MCF 10A (cell line): ENCODE data around the gene NFKBIA. TPM values are rescaled to one million over a fixed set of nuclear protein-coding genes. Genes with fewer than 3 reads are reported as not detected.
"Not testable (repeated sequence)": the region's sequence is repeated elsewhere in the genome, so short reads cannot be mapped to it uniquely, and the experiment has no call there.

Experiments
- BruUV-seq: library from RNA; stranded (reverse); fragments of 400-500 nt; replicated peaks from 2 replicates; lab custom pipeline; 2021; lab: Mats Ljungman, UMichigan
- CTCF ChIA-PET: fragments of 300-600 bp; sonication (Branson Sonifier 250); formaldehyde crosslinking; extraction: SDS; loops from one replicate; lab custom pipeline; 2021; ENCODE audit warnings: antibody characterized with exemption, inconsistent platforms; lab: Yijun Ruan, JAX
- POLR2A ChIA-PET: fragments of 300-600, 350-650 bp; sonication (Branson Sonifier 250); formaldehyde crosslinking; extraction: SDS; loops from one replicate; lab custom pipeline; 2020; ENCODE audit warnings: antibody characterized with exemption, inconsistent platforms; lab: Yijun Ruan, JAX
- DNase-seq: peaks from one replicate; pipeline ENCODE4 v3.0.0-alpha.2; 2018; ENCODE audit not compliant: unreplicated experiment
- H3K27ac Mint-ChIP-seq: one replicate; pipeline ENCODE4 v1.8.0; 2022; ENCODE audit warnings: mild to moderate bottlenecking, low read depth, mixed read lengths; ENCODE audit not compliant: unreplicated experiment
- H3K27me3 Mint-ChIP-seq: one replicate; pipeline ENCODE4 v1.8.0; 2022; ENCODE audit warnings: mixed read lengths; ENCODE audit not compliant: insufficient read depth, unreplicated experiment
- H3K36me3 Mint-ChIP-seq: one replicate; pipeline ENCODE4 v1.8.0; 2022; ENCODE audit warnings: mild to moderate bottlenecking, moderate library complexity, mixed read lengths; ENCODE audit not compliant: insufficient read depth, unreplicated experiment
- H3K4me1 Mint-ChIP-seq: one replicate; pipeline ENCODE4 v1.8.0; 2022; ENCODE audit warnings: mixed read lengths; ENCODE audit not compliant: insufficient read depth, unreplicated experiment
- H3K4me3 Mint-ChIP-seq: one replicate; pipeline ENCODE4 v1.8.0; 2022; ENCODE audit warnings: mild to moderate bottlenecking, moderate library complexity, mixed read lengths; ENCODE audit not compliant: unreplicated experiment
- H3K9me3 Mint-ChIP-seq: one replicate; pipeline ENCODE4 v1.8.0; 2022; ENCODE audit warnings: mixed read lengths; ENCODE audit not compliant: unreplicated experiment
- intact Hi-C: fragments of 100-400 bp; cut with micrococcal nuclease; formaldehyde crosslinking; loops from 2 replicates; pipeline ENCODE4 v1.14.1; 2022
- total RNA-seq: library from RNA; stranded (reverse); gene quantifications from 2 replicates; pipeline ENCODE4 v1.2.3, GENCODE V29; 2022
- TF ChIP-seq, protein P1 (sequence below): fragments of 200-600 bp; IDR thresholded peaks from one replicate; pipeline ENCODE4 v1.8.0; 2022; ENCODE audit warnings: antibody characterized with exemption, mild to moderate bottlenecking; ENCODE audit not compliant: unreplicated experiment

Gene NFKBIA
- total RNA-seq, 1 experiment from 2014 or later = 112 TPM

DNA sequence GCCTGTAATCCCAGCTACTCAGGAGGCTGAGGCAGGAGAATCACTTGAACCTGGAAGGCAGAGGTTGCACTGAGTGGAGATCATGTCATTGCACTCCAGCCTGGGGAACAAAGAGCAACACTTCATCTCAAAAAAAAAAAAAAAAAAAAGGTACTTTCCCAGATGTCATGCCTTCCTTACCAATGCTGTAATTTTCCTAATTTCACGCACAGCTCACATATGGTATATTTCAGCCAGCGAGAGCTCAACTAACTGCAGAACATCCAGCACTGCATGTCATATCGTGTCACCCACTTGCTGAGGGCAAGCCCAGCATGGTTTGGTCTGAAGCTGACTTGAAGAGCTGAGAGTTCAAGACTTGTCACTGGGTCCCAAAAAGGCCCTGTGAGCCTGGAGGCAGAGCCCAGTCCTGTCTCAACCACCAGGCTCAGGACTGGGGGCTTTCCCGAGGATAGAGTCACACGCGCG lies 29.0 kb downstream of the NFKBIA start:
- Mint-ChIP-seq H3K27ac (peak overlapping the region; percentile 67), H3K36me3 (peaks cover 7% of the 10 kb centered on the region), H3K4me1 (peaks cover 7% of the 10 kb centered on the region), H3K27me3 (no peaks in the 10 kb centered on the region), H3K4me3 (no peak overlapping the region), H3K9me3 (no peaks in the 10 kb centered on the region)
- TF ChIP-seq, protein P1, sequence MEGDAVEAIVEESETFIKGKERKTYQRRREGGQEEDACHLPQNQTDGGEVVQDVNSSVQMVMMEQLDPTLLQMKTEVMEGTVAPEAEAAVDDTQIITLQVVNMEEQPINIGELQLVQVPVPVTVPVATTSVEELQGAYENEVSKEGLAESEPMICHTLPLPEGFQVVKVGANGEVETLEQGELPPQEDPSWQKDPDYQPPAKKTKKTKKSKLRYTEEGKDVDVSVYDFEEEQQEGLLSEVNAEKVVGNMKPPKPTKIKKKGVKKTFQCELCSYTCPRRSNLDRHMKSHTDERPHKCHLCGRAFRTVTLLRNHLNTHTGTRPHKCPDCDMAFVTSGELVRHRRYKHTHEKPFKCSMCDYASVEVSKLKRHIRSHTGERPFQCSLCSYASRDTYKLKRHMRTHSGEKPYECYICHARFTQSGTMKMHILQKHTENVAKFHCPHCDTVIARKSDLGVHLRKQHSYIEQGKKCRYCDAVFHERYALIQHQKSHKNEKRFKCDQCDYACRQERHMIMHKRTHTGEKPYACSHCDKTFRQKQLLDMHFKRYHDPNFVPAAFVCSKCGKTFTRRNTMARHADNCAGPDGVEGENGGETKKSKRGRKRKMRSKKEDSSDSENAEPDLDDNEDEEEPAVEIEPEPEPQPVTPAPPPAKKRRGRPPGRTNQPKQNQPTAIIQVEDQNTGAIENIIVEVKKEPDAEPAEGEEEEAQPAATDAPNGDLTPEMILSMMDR = no peak
- no peak for DNase-seq
- POLR2A ChIA-PET = interaction anchor here (1.2 to 10.9 kb wide), 8 partner anchors 10 to 82 kb away, joined by 3 to 348 read pairs (median 32); partner anchors contain the start of genes NFKBIA and PSMA6
- intact Hi-C loops = no loop called here
- no TSS peak for BruUV-seq
- CTCF ChIA-PET = interaction anchor here (0.9 to 1.5 kb wide), 5 partner anchors 27 to 40 kb away, joined by 3 to 8 read pairs (median 5); partner anchors contain the start of gene NFKBIA

DNA sequence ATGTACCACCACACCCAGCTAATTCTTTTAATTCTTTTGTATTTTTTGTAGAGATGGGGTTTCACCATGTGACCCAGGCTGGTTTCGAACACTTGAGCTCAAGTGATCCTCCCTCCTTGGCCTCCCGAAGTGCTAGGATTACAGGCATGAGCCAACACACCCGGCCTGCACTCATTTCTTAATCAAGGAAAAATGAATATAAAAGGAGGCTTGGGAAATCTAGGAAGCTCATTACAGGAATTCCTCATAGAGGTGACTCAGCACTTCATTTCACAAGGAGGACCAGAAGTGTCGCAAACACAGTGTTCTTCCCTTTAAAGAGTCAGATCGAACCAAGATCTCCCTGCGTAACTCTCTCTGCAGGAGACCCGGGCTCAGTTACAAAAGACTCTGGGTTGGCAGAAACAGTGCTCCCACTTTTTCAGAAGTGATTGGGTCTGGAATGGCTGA lies 30.3 kb downstream of the NFKBIA start:
- Mint-ChIP-seq H3K4me3 (peak overlapping the region; percentile 4), H3K4me1 (peaks cover 12% of the 10 kb centered on the region), H3K36me3 (peaks cover 7% of the 10 kb centered on the region), H3K27ac (peak overlapping the region; percentile 92), H3K9me3 (no peaks in the 10 kb centered on the region), H3K27me3 (no peaks in the 10 kb centered on the region)
- CTCF ChIA-PET = interaction anchor here (0.8 to 1.8 kb wide), 10 partner anchors 26 to 159 kb away, joined by 3 to 9 read pairs (median 4); partner anchors contain the start of gene NFKBIA
- TF ChIP-seq, protein P1 = no peak
- BruUV-seq = no TSS peak
- intact Hi-C loops = loop anchor here (1.0 kb wide), 2 partner anchors 30 to 33 kb away; partner anchors contain the start of gene NFKBIA
- peak; percentile 99 for DNase-seq
- POLR2A ChIA-PET = interaction anchor here (0.6 to 10.9 kb wide), 18 partner anchors 9 to 1722 kb away, joined by 3 to 348 read pairs (median 5); partner anchors contain the start of genes NFKBIA, PPP2R3C and PSMA6

DNA sequence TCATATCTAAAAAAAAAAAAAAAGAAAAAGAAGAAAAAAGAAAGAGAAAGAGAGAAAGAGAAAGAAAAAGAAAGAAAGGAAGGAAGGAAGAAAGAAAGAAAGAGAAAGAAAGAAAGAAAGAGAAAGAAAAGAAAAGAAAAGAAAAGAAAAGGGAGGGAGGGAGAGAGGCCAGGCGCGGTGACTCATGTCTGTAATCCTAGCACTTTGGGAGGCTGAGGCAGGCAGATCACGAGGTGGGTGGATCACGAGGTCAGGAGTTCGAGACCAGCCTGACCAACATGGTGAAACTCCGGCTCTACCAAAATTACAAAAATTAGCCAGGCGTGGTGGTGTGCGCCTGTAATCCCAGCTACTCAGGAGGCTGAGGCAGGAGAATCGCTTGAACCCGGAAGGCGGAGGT lies 31.3 kb downstream of the NFKBIA start:
- H3K9me3 Mint-ChIP-seq, DNase-seq, H3K27me3 Mint-ChIP-seq, H3K4me3 Mint-ChIP-seq, BruUV-seq, intact Hi-C loops: not testable (repeated sequence)
- H3K36me3 Mint-ChIP-seq = peaks cover 12% of the 10 kb centered on the region
- POLR2A ChIA-PET = interaction anchor here (2.0 to 10.9 kb wide), 4 partner anchors 8 to 37 kb away, joined by 28 to 348 read pairs (median 34); partner anchors contain the start of gene NFKBIA
- CTCF ChIA-PET = interaction anchor here (0.6 to 1.8 kb wide), 3 partner anchors 32 to 158 kb away, joined by 3 to 9 read pairs (median 4); no protein-coding TSS in a partner anchor
- peaks cover 12% of the 10 kb centered on the region for H3K4me1 Mint-ChIP-seq
- peak overlapping the region; percentile 12 for H3K27ac Mint-ChIP-seq

DNA sequence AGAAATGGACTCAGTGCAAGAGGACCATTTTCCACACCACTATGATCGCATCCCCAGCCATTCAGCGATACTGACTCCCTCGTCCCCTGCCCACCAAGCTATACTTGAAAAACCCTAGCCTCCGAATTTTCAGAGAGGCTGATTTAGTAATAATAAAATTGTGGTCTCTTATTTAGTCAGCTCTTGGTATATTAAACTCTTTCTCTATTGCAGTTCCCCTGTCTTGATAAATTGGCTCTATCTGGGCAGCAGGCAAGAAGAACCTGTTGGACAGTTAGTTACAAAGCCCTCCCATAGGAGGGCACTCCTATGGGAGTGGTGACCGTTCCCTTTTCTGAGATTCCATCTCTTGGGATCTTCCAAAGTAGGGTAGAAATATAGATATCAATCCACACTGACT lies 33.6 kb downstream of the NFKBIA start:
- TF ChIP-seq, protein P1 = no peak
- Mint-ChIP-seq H3K27ac (no peak overlapping the region), H3K4me3 (no peak overlapping the region), H3K9me3 (no peaks in the 10 kb centered on the region), H3K36me3 (peaks cover 12% of the 10 kb centered on the region), H3K4me1 (peaks cover 12% of the 10 kb centered on the region), H3K27me3 (no peaks in the 10 kb centered on the region)
- intact Hi-C loops = no loop called here
- DNase-seq = no peak
- BruUV-seq = no TSS peak
- ChIA-PET POLR2A (interaction anchor here (0.6 to 10.9 kb wide), 13 partner anchors 10 to 325 kb away, joined by 3 to 348 read pairs (median 6); partner anchors contain the start of genes FAM177A1, NFKBIA and PSMA6), CTCF (interaction anchor here (0.7 to 1.2 kb wide), 4 partner anchors 12 to 35 kb away, joined by 3 to 7 read pairs (median 4); no protein-coding TSS in a partner anchor)
